Liver (tissue), 9 donors: ENCODE results near the gene SPIRE2. TPM values are rescaled to one million over a fixed set of nuclear protein-coding genes. Genes with fewer than 3 reads are reported as not detected.

Source experiments
- DNase-seq: peaks from one replicate; pipeline ENCODE4 v3.0.0-alpha.2; 2017; ENCODE audit warnings: low spot score
- H3K27ac ChIP-seq, 2 donors: one replicate each; pipeline ENCODE4 v1.7.0; 2013; ENCODE audit warnings: inconsistent platforms in 2 of 2, low read length in 2 of 2, control low read depth in 1 of 2, low read depth in 1 of 2, mild to moderate bottlenecking in 1 of 2
- H3K27me3 ChIP-seq, 4 donors: one replicate each; pipeline versions ENCODE4 v1.6.1 to v1.7.0; 2013; ENCODE audit warnings: low read length in 3 of 4, inconsistent platforms in 1 of 4, mild to moderate bottlenecking in 1 of 4, moderate library complexity in 1 of 4; ENCODE audit not compliant: control insufficient read depth in 4 of 4, insufficient read depth in 4 of 4
- H3K36me3 ChIP-seq, 4 donors: one replicate each; pipeline versions ENCODE4 v1.6.1 to v1.7.0; 2013; ENCODE audit warnings: low read length in 3 of 4, mild to moderate bottlenecking in 3 of 4, low read depth in 1 of 4, moderate library complexity in 1 of 4; ENCODE audit not compliant: control insufficient read depth in 4 of 4, insufficient read depth in 3 of 4
- H3K4me1 ChIP-seq, 4 donors: one replicate each; pipeline versions ENCODE4 v1.6.1 to v1.7.0; 2013; ENCODE audit warnings: low read length in 3 of 4, mild to moderate bottlenecking in 3 of 4, moderate library complexity in 1 of 4; ENCODE audit not compliant: control insufficient read depth in 4 of 4, insufficient read depth in 4 of 4
- H3K4me3 ChIP-seq, 3 donors: one replicate each; pipeline versions ENCODE4 v1.6.1 to v1.7.0; 2013; ENCODE audit warnings: low read length in 3 of 3, control low read depth in 1 of 3, low read depth in 1 of 3, mild to moderate bottlenecking in 1 of 3
- H3K9ac ChIP-seq, 2 donors: one replicate each; pipeline ENCODE4 v1.7.0; 2013; ENCODE audit warnings: low read length in 2 of 2, mild to moderate bottlenecking in 2 of 2, moderate library complexity in 2 of 2, control low read depth in 1 of 2, low read depth in 1 of 2
- H3K9me3 ChIP-seq, 4 donors: one replicate each; pipeline versions ENCODE4 v1.6.1 to v1.7.0; 2013; ENCODE audit warnings: low read length in 3 of 4; ENCODE audit not compliant: control insufficient read depth in 4 of 4
- FOXA1 ChIP-seq: IDR thresholded peaks from 2 replicates; pipeline ENCODE4 v1.6.1; 2016; ENCODE audit warnings: antibody characterized with exemption
- FOXA2 ChIP-seq: IDR thresholded peaks from 2 replicates; pipeline ENCODE4 v1.6.1; 2016; ENCODE audit warnings: antibody characterized with exemption
- GABPA ChIP-seq, 2 donors: IDR thresholded peaks in 1 of 2; conservative IDR thresholded peaks in 1 of 2; 2 replicates each; pipeline ENCODE4 v1.6.1; 2016; ENCODE audit warnings: antibody characterized with exemption in 2 of 2, mild to moderate bottlenecking in 1 of 2, moderate library complexity in 1 of 2
- HNF4A ChIP-seq, 2 donors: conservative IDR thresholded peaks; 2 replicates each; pipeline ENCODE4 v1.6.1; 2016; ENCODE audit warnings: antibody characterized with exemption in 2 of 2, mild to moderate bottlenecking in 2 of 2
- HNF4G ChIP-seq: IDR thresholded peaks from 2 replicates; pipeline ENCODE4 v1.6.1; 2016; ENCODE audit warnings: antibody characterized with exemption
- JUND ChIP-seq, 2 donors: IDR thresholded peaks; 2 replicates each; pipeline ENCODE4 v1.6.1; 2016; ENCODE audit warnings: antibody characterized with exemption in 2 of 2
- NR2F2 ChIP-seq: IDR thresholded peaks from 2 replicates; pipeline ENCODE4 v1.6.1; 2016; ENCODE audit warnings: antibody characterized with exemption
- RAD21 ChIP-seq, 2 donors: IDR thresholded peaks; 2 replicates each; pipeline ENCODE4 v1.6.1; 2016; ENCODE audit warnings: antibody characterized with exemption in 2 of 2, mild to moderate bottlenecking in 2 of 2
- SP1 ChIP-seq: IDR thresholded peaks from 2 replicates; pipeline ENCODE4 v1.6.1; 2018; ENCODE audit warnings: antibody characterized with exemption, mild to moderate bottlenecking
- TAF1 ChIP-seq: conservative IDR thresholded peaks from 2 replicates; pipeline ENCODE4 v1.6.1; 2016; ENCODE audit warnings: antibody characterized with exemption, mild to moderate bottlenecking
- WGBS: extraction: QIAGEN DNeasy Blood & Tissue Kit; methylation state at CpG from one replicate; pipeline ENCODE4 v1.1.7; 2013; 5-methylcytosine and 5-hydroxymethylcytosine counted together
- polyA plus RNA-seq, 2 donors: library from polyadenylated mRNA; stranded (reverse) in 1 of 2; unstranded in 1 of 2; fragments of 200-250 nt in 1 of 2; fragments of >200 nt in 1 of 2; fragmentation: Nextera tagmentation in 1 of 2; extraction: Ambion mirVana in 1 of 2; gene quantifications; one replicate each; pipeline versions ENCODE4 v1.2.1 to v1.2.3, GENCODE V29; 2013 to 2015
- total RNA-seq, 2 donors: library from RNA; depleted of rRNA; stranded (reverse); fragments of >200 nt; gene quantifications; one replicate each; pipeline ENCODE4 v1.2.3, GENCODE V29; 2014
- TF ChIP-seq, protein P1 (sequence below): fragments of 150-350 bp; IDR thresholded peaks from 2 replicates; pipeline ENCODE4 v1.5.1; 2017; ENCODE audit warnings: improper control_type of control experiment, low read depth, low read length; ENCODE audit not compliant: missing input control
- TF ChIP-seq, protein P2 (sequence below): IDR thresholded peaks from 2 replicates; pipeline ENCODE4 v1.6.1; 2016; ENCODE audit warnings: antibody characterized with exemption
- TF ChIP-seq, protein P3 (sequence below): IDR thresholded peaks from 2 replicates; pipeline ENCODE4 v1.6.1; 2016; ENCODE audit warnings: antibody characterized with exemption
- donor health status: healthy.
- donor health status: healthy.
- donor health status: healthy.
- donor health status: healthy.
- donor health status: healthy.

SPIRE2 gene
- total and polyA plus RNA-seq, 4 donors: 1.7 to 7.2 (median 2.9) TPM

DNA sequence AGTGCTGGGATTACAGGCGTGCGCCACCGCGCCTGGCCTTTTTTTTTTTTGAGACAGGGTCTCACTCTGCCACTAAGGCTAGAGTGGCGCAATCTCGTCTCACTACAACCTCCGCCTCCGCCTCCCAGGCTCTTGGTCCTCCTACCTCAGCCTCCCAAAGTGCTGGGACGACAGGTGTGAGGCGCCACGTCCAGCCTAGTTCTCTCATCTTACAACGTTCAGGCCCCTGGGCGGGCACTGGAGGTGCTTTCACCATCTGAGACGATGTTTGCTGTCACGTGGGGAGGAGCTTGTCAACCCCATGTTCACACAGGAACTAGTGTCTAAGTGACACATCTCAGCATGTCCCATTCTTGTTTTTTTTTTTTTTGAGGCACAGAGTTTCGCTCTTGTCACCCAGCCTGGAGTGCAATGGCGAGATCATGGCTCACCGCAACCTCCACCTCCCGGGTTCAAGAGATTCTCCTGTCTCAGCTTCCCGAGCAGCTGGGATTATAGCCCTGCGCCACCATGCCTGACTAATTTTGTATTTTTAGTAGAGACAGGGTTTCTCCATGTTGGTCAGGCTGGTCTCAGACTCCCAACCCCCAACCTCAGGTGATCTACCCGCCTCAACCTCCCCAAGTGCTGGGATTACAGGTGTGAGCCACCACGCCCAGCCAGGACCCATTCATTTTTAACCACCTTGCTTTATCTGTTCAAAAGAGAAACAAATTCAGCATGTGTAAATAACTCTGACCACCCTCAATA is 6.7 kb upstream of the SPIRE2 start:
- Histone ChIP-seq H3K27ac (no peak overlapping the region), H3K4me1 (peaks cover 6 to 17% (median 12%) of the 10 kb centered on the region in 4 donors), H3K9me3 (no peaks in the 10 kb centered on the region), H3K9ac (no peak overlapping the region), H3K27me3 (no peaks in the 10 kb centered on the region), H3K4me3 (no peak overlapping the region), H3K36me3 (no peaks in the 10 kb centered on the region)
- 93% methylated on average over 23 of the region's 23 CpGs for WGBS
- TF ChIP-seq, protein P1, sequence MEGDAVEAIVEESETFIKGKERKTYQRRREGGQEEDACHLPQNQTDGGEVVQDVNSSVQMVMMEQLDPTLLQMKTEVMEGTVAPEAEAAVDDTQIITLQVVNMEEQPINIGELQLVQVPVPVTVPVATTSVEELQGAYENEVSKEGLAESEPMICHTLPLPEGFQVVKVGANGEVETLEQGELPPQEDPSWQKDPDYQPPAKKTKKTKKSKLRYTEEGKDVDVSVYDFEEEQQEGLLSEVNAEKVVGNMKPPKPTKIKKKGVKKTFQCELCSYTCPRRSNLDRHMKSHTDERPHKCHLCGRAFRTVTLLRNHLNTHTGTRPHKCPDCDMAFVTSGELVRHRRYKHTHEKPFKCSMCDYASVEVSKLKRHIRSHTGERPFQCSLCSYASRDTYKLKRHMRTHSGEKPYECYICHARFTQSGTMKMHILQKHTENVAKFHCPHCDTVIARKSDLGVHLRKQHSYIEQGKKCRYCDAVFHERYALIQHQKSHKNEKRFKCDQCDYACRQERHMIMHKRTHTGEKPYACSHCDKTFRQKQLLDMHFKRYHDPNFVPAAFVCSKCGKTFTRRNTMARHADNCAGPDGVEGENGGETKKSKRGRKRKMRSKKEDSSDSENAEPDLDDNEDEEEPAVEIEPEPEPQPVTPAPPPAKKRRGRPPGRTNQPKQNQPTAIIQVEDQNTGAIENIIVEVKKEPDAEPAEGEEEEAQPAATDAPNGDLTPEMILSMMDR: no peak
- no peak for TF ChIP-seq RAD21 (IDR thresholded peaks at IDR 0.05)
- no peak for TF ChIP-seq TAF1
- TF ChIP-seq, protein P2, sequence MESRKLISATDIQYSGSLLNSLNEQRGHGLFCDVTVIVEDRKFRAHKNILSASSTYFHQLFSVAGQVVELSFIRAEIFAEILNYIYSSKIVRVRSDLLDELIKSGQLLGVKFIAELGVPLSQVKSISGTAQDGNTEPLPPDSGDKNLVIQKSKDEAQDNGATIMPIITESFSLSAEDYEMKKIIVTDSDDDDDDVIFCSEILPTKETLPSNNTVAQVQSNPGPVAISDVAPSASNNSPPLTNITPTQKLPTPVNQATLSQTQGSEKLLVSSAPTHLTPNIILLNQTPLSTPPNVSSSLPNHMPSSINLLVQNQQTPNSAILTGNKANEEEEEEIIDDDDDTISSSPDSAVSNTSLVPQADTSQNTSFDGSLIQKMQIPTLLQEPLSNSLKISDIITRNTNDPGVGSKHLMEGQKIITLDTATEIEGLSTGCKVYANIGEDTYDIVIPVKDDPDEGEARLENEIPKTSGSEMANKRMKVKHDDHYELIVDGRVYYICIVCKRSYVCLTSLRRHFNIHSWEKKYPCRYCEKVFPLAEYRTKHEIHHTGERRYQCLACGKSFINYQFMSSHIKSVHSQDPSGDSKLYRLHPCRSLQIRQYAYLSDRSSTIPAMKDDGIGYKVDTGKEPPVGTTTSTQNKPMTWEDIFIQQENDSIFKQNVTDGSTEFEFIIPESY: no peak
- no peak for TF ChIP-seq GABPA (IDR thresholded peaks at IDR 0.05 in 1 of 2, conservative IDR thresholded peaks at IDR 0.05 in 1 of 2)
- no peak for TF ChIP-seq FOXA1
- TF ChIP-seq HNF4G: no peak
- TF ChIP-seq NR2F2: no peak
- DNase-seq: no peak

DNA sequence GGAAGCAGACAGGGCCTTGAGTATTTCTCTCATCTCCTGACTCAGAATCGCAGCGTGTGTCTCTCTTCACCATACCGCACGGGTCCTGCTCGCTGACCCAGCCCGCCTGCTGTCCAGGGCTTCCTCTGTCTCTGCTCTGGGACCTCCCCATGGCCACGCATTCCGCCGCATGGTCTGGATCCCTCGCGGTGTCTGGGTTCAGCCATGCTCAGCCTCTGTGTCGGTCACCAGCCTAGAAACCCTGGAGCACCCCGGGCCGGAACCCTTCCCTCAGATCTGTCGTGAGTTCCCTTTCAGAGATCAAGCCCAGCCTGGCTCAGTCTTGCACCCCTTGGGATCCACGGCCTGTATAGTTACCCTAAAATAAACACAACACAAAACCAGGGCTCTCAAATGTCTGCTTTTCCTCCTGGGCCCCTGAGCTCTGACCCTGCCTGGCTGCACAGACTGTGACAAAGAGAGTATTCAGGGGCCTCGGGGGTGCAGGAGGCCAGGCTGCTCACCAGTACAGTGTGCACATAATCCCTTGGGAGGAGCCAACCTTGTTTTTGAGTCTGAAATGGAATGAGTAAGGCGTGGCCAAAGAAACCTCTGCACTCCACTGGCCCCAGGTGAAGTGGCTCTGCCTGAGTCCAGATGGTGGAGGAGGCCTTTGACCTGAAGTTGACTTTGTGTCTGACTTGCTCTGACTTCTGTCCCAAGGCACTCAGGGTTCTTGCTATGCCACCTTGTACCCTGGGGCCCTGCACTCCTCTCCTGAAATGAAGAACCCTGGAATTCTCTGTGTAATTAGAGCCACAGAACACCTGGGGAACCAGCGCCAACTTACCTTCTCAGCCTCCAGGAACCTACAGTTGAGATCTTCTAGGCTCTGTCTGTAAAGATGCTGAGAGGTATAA is 5.8 kb upstream of the SPIRE2 start:
- no peaks in the 10 kb centered on the region for H3K9me3 ChIP-seq
- TF ChIP-seq FOXA2 (no peak), GABPA (IDR thresholded peaks at IDR 0.05 in 1 of 2, conservative IDR thresholded peaks at IDR 0.05 in 1 of 2) (no peak), NR2F2 (no peak), FOXA1 (no peak), TAF1 (no peak), JUND (IDR thresholded peaks at IDR 0.05) (no peak), SP1 (no peak), HNF4A (conservative IDR thresholded peaks at IDR 0.05) (no peak)
- TF ChIP-seq, protein P3, sequence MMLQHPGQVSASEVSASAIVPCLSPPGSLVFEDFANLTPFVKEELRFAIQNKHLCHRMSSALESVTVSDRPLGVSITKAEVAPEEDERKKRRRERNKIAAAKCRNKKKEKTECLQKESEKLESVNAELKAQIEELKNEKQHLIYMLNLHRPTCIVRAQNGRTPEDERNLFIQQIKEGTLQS: no peak
- H3K9ac ChIP-seq: no peak overlapping the region
- DNase-seq: no peak
- WGBS: 88% methylated on average over 19 of the region's 19 CpGs
- H3K27me3 ChIP-seq: no peaks in the 10 kb centered on the region
- H3K4me3 ChIP-seq: no peak overlapping the region
- H3K4me1 ChIP-seq: peaks cover 5 to 18% (median 13%) of the 10 kb centered on the region in 4 donors
- no peak overlapping the region for H3K27ac ChIP-seq
- no peaks in the 10 kb centered on the region for H3K36me3 ChIP-seq
